A549 treated with dexamethasone at 1 μM for 4 hours (cell line): ENCODE results near the gene NEURL3. TPM values are rescaled to one million over a fixed set of nuclear protein-coding genes. Genes with fewer than 3 reads are reported as not detected.

Experiments used
- total RNA-seq: library from RNA; stranded (reverse); fragments of 200-300 nt; extraction: Qiagen RNA extraction; gene quantifications from 5 replicates; pipeline ENCODE4 v1.2.3, GENCODE V29; 2022

The NEURL3 gene
- total RNA-seq = 0.39 to 0.61 TPM (median 0.45 TPM) in 5 replicates

GRCh38 chr2:96505231-96505889 lies at the start of gene NEURL3:
Gene NEURL3 (minus strand): TSS chr2:96505357. CDS start chr2:96505286, 71 bp downstream.

GRCh38 chr2:96536445-96537065 lies 31.4 kb upstream of the NEURL3 start, which contains the start of gene ARID5A:
Gene ARID5A (plus strand): TSS chr2:96536752. CDS start chr2:96536827, 75 bp downstream.

Other genes with a start within 250 kb of the NEURL3 start
- gene TMEM127, start 239.4 kb downstream of the NEURL3 start, total RNA-seq = 31.8 to 49.0 TPM (median 47.4 TPM) in 5 replicates
- gene CIAO1, start 239.1 kb downstream of the NEURL3 start, total RNA-seq = 59.2 to 81.9 TPM (median 79.4 TPM) in 5 replicates
- 97.2 to 134 TPM (median 127 TPM) in 5 replicates for gene SNRNP200, start 199.8 kb downstream of the NEURL3 start, total RNA-seq
- not detected in 5 replicates for gene ITPRIPL1, start 180.0 kb downstream of the NEURL3 start, total RNA-seq
- 39.5 to 44.7 TPM (median 40.9 TPM) in 5 replicates for gene NCAPH, start 169.6 kb downstream of the NEURL3 start, total RNA-seq
- gene ARID5A, start 31.4 kb upstream of the NEURL3 start, total RNA-seq = 2.7 to 4.2 TPM (median 3.7 TPM) in 5 replicates
- gene KANSL3, start 133.0 kb upstream of the NEURL3 start, total RNA-seq = 18.2 to 24.8 TPM (median 22.0 TPM) in 5 replicates
- 0.02 TPM in 1 of 5 replicates, not detected in the others for gene FER1L5, start 137.4 kb upstream of the NEURL3 start, total RNA-seq
- 18.8 to 20.4 TPM (median 19.6 TPM) in 5 replicates for gene LMAN2L, start 234.7 kb upstream of the NEURL3 start, total RNA-seq